GM21360 (cell line): ENCODE measurements around the gene EOLA1.
"Not testable (repeated sequence)": the region's sequence is repeated elsewhere in the genome, so short reads cannot be mapped to it uniquely, and the experiment has no call there.

Experiments used
- ATAC-seq: cut with Tn5 transposase; IDR thresholded peaks from one replicate; pipeline ENCODE4 v1.9.1; 2021; ENCODE audit warnings: mild to moderate bottlenecking, moderate library complexity; ENCODE audit not compliant: unreplicated experiment

Gene EOLA1

GRCh38 chrX:149595214-149595613, 54.4 kb downstream of the EOLA1 start, which contains the start of gene HSFX2:
Gene HSFX2, minus strand, starts transcription at chrX:149595314. Its CDS starts 614 bp downstream, at chrX:149594700.
- ATAC-seq, result not testable (repeated sequence)

- not testable (repeated sequence) for ATAC-seq
These were observed 55.1 kb downstream of the EOLA1 start for GRCh38 chrX:149595943-149596342.
